ENCODE measurements around the gene OR1E2. TPM values are rescaled to one million over a fixed set of nuclear protein-coding genes. Genes with fewer than 3 reads are reported as not detected.

The OR1E2 gene
- total and polyA plus RNA-seq, 2 of the 13 experiments (the other 11 are each of a cell fraction or from before 2014, with no cell fraction given), result not detected

GRCh38 chr17:3474212-3474611, 40.6 kb upstream of the OR1E2 start (continued):
- TF ChIP-seq ZHX2 (IDR thresholded peaks at IDR 0.05; ENCODE audit: low read depth) (no peak), ZHX2 (CRISPR knock-in tag; IDR thresholded peaks at IDR 0.05; ENCODE audit: borderline replicate concordance) (no peak), FOXO1 (CRISPR knock-in tag; IDR thresholded peaks at IDR 0.05) (no peak), HNRNPLL (IDR thresholded peaks at IDR 0.05; ENCODE audit: low read depth, low read length, poor library complexity, severe bottlenecking) (no peak), GZF1 (CRISPR knock-in tag; IDR thresholded peaks at IDR 0.05) (no peak), ZBTB1 (CRISPR knock-in tag; IDR thresholded peaks at IDR 0.05; ENCODE audit: borderline replicate concordance) (no peak), E2F1 (CRISPR knock-in tag; IDR thresholded peaks at IDR 0.05) (no peak), ZFP41 (CRISPR knock-in tag; IDR thresholded peaks at IDR 0.05; ENCODE audit: borderline replicate concordance) (no peak), ZGPAT (CRISPR knock-in tag; IDR thresholded peaks at IDR 0.05) (0 out of 2 replicates have a peak, but pooled peaks have one; percentile 28), ZEB1 (IDR thresholded peaks at IDR 0.05; ENCODE audit: insufficient replicate concordance, low read depth) (no peak), SP5 (CRISPR knock-in tag; IDR thresholded peaks at IDR 0.05; ENCODE audit: borderline replicate concordance, low read depth) (no peak), AHDC1 (CRISPR knock-in tag; IDR thresholded peaks at IDR 0.05; ENCODE audit: borderline replicate concordance) (peak; percentile 23; the same call in 1 of the 2 replicates), RBM22 (optimal IDR thresholded peaks at IDR 0.05; ENCODE audit: low read length) (no peak), MXI1 (IDR thresholded peaks at IDR 0.05; ENCODE audit: borderline replicate concordance, low read depth, low read length) (peak; percentile 44; the same call in 1 of the 3 replicates), YEATS4 (CRISPR knock-in tag; IDR thresholded peaks at IDR 0.05; ENCODE audit: borderline replicate concordance) (no peak), DPF2 (CRISPR knock-in tag; IDR thresholded peaks at IDR 0.05; ENCODE audit: borderline replicate concordance, low read depth) (no peak)
